D721Med (cell line): ENCODE measurements around the gene GC.

Experiments
- DNase-seq: peaks from one replicate; pipeline ENCODE4 v3.0.0; 2011; ENCODE audit warnings: low spot score; ENCODE audit not compliant: insufficient read length
- FAIRE-seq: peaks from 2 replicates; lab custom pipeline; 2011; peaks lifted over from hg19 to GRCh38; lab: Jason Lieb, UNC
- CTCF ChIP-seq: IDR thresholded peaks from 2 replicates; pipeline ENCODE4 v1.5.1; 2012; ENCODE audit warnings: mild to moderate bottlenecking, control low read depth; ENCODE audit not compliant: insufficient read depth; ENCODE audit errors: missing control alignments

Gene GC

GRCh38 chr4:71698141-71698540 is 85.7 kb downstream of the GC start:
- FAIRE-seq (no peak), DNase-seq (no peak)
- no peak for TF ChIP-seq CTCF

- DNase-seq, result no peak
- FAIRE-seq, result peak; percentile 53
Measured at GRCh38 chr4:71697031-71697430, 86.8 kb downstream of the GC start.

GRCh38 chr4:71694961-71695360 is 88.9 kb downstream of the GC start:
- FAIRE-seq (no peak), DNase-seq (no peak)
- no peak for TF ChIP-seq CTCF

More at GRCh38 chr4:71697031-71697430, 86.8 kb downstream of the GC start:
- no peak for TF ChIP-seq CTCF

- FAIRE-seq, result no peak
- DNase-seq, result no peak
Measured at GRCh38 chr4:71692963-71693362, 90.9 kb downstream of the GC start.

GRCh38 chr4:71692198-71692597 is 91.7 kb downstream of the GC start:
- FAIRE-seq (no peak), DNase-seq (no peak)
- no peak for TF ChIP-seq CTCF

More at GRCh38 chr4:71692963-71693362, 90.9 kb downstream of the GC start:
- TF ChIP-seq CTCF, result no peak
